PC-9 (cell line): ENCODE results near the gene CCBE1. TPM values are rescaled to one million over a fixed set of nuclear protein-coding genes. Genes with fewer than 3 reads are reported as not detected.

ENCODE experiments used
- BruUV-seq: library from RNA; stranded (reverse); fragments of 400-500 nt; replicated peaks from 2 replicates; lab custom pipeline; 2021; lab: Mats Ljungman, UMichigan
- CTCF ChIA-PET: fragments of 300-600 bp; sonication (Branson Sonifier 250); formaldehyde crosslinking; loops from one replicate; lab custom pipeline; 2022; ENCODE audit warnings: antibody characterized with exemption; lab: Charles Lee
- POLR2A ChIA-PET: fragments of 300-600 bp; sonication (Branson Sonifier 250); formaldehyde crosslinking; loops from one replicate; lab custom pipeline; 2022; ENCODE audit warnings: antibody characterized with exemption; ENCODE audit not compliant: unreplicated experiment; lab: Charles Lee
- DNase-seq, 2 experiments: peaks; one replicate each; pipeline versions ENCODE4 v3.0.0 to v3.0.0-alpha.2; 2015 to 2022; ENCODE audit warnings: mixed read lengths in 1 of 2
- H2AFZ ChIP-seq: fragments of 200-600 bp; sonication (generic); 2 replicates; pipeline ENCODE4 v1.8.1; 2017; ENCODE audit warnings: antibody characterized with exemption
- H3F3A ChIP-seq: fragments of 200-600 bp; sonication (generic); 2 replicates; pipeline ENCODE4 v1.8.1; 2017; ENCODE audit warnings: antibody characterized with exemption, mild to moderate bottlenecking, low read depth; ENCODE audit not compliant: insufficient read depth
- H3K27ac ChIP-seq: fragments of 200-600 bp; sonication (generic); 2 replicates; pipeline ENCODE4 v1.6.1; 2016; ENCODE audit warnings: mixed run types
- H3K27me3 ChIP-seq: fragments of 200-600 bp; sonication (generic); 2 replicates; pipeline ENCODE4 v1.6.1; 2016; ENCODE audit warnings: low read depth, mixed run types; ENCODE audit not compliant: insufficient read depth
- H3K36me3 ChIP-seq: fragments of 200-600 bp; sonication (generic); 2 replicates; pipeline ENCODE4 v1.6.1; 2016; ENCODE audit warnings: low read depth, mixed run types
- H3K4me1 ChIP-seq: fragments of 200-600 bp; sonication (generic); replicated peaks from 2 replicates; pipeline ENCODE4 v1.6.1; 2016; ENCODE audit warnings: mixed run types; ENCODE audit not compliant: insufficient read depth
- H3K4me2 ChIP-seq: fragments of 200-600 bp; sonication (generic); 2 replicates; pipeline ENCODE4 v1.6.1; 2017; ENCODE audit warnings: mixed run types
- H3K4me3 ChIP-seq: fragments of 200-600 bp; sonication (generic); 2 replicates; pipeline ENCODE4 v1.6.1; 2016; ENCODE audit warnings: mixed run types
- H3K79me2 ChIP-seq: fragments of 200-600 bp; sonication (generic); 2 replicates; pipeline ENCODE4 v1.6.1; 2017; ENCODE audit warnings: low read depth, mixed run types
- H3K9me2 ChIP-seq: fragments of 200-600 bp; sonication (generic); 2 replicates; pipeline ENCODE4 v1.8.1; 2017; ENCODE audit warnings: mild to moderate bottlenecking; ENCODE audit not compliant: insufficient read depth
- H3K9me3 ChIP-seq: fragments of 200-600 bp; sonication (generic); 2 replicates; pipeline ENCODE4 v1.8.1; 2016; ENCODE audit warnings: low read depth; ENCODE audit not compliant: insufficient read depth
- H4K20me1 ChIP-seq: fragments of 200-600 bp; sonication (generic); 2 replicates; pipeline ENCODE4 v1.8.1; 2017; ENCODE audit not compliant: insufficient read depth
- EZH2 ChIP-seq: fragments of 200-600 bp; sonication (generic); IDR thresholded peaks from 2 replicates; pipeline ENCODE4 v1.8.0; 2017; ENCODE audit warnings: antibody characterized with exemption, low read depth
- intact Hi-C: fragments of 100-400 bp; cut with micrococcal nuclease; formaldehyde crosslinking; loops from one replicate; pipeline ENCODE4 v1.10.0; 2022; ENCODE audit not compliant: unreplicated experiment
- total RNA-seq: library from RNA; stranded (reverse); gene quantifications from 2 replicates; pipeline ENCODE4 v1.2.3, GENCODE V29; 2021
- TF ChIP-seq, protein P1 (sequence below): fragments of 200-600 bp; sonication (generic); conservative IDR thresholded peaks from 2 replicates; pipeline ENCODE4 v1.6.1; 2017; ENCODE audit warnings: mixed run types, antibody characterized with exemption, mild to moderate bottlenecking, moderate library complexity

The CCBE1 gene
- total RNA-seq, 1 experiment from 2014 or later: 5.8 TPM

DNA sequence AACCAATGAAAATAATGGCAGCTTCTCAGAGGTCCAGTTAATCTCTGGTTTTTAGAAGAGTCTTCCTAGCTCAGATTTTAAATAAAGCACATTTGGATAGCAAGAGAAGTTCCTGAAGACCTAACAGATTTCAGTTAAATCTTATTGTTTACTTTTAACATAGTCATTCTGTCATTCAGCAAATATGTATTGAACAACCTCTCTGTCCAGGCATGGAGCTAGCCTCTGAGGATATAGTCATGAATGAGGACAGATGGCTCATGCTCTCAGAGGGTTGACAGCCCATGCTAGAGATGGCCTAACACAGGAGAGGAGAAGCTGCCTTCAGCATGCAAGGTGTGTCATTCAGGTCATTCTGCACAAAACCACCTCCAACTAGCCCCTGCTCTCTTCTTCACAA is 6.2 kb downstream of the CCBE1 start:
- no peak overlapping the region for H3K4me2 ChIP-seq
- no peaks in the 10 kb centered on the region for H3K9me2 ChIP-seq
- H3F3A ChIP-seq: no peaks in the 10 kb centered on the region
- TF ChIP-seq EZH2: no peak
- TF ChIP-seq, protein P1, sequence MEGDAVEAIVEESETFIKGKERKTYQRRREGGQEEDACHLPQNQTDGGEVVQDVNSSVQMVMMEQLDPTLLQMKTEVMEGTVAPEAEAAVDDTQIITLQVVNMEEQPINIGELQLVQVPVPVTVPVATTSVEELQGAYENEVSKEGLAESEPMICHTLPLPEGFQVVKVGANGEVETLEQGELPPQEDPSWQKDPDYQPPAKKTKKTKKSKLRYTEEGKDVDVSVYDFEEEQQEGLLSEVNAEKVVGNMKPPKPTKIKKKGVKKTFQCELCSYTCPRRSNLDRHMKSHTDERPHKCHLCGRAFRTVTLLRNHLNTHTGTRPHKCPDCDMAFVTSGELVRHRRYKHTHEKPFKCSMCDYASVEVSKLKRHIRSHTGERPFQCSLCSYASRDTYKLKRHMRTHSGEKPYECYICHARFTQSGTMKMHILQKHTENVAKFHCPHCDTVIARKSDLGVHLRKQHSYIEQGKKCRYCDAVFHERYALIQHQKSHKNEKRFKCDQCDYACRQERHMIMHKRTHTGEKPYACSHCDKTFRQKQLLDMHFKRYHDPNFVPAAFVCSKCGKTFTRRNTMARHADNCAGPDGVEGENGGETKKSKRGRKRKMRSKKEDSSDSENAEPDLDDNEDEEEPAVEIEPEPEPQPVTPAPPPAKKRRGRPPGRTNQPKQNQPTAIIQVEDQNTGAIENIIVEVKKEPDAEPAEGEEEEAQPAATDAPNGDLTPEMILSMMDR: no peak
- H3K27ac ChIP-seq: no peak overlapping the region
- POLR2A ChIA-PET: no interaction called here
- CTCF ChIA-PET: no interaction called here
- no peaks in the 10 kb centered on the region for H3K27me3 ChIP-seq
- H3K36me3 ChIP-seq: no peaks in the 10 kb centered on the region
- no peak overlapping the region for H3K4me3 ChIP-seq
- no peak overlapping the region for H2AFZ ChIP-seq
- H4K20me1 ChIP-seq: no peaks in the 10 kb centered on the region
- no TSS peak for BruUV-seq
- no peak for DNase-seq
- intact Hi-C loops: no loop called here
- H3K9me3 ChIP-seq: no peaks in the 10 kb centered on the region
- H3K79me2 ChIP-seq: no peaks in the 10 kb centered on the region
- no peaks in the 10 kb centered on the region for H3K4me1 ChIP-seq

DNA sequence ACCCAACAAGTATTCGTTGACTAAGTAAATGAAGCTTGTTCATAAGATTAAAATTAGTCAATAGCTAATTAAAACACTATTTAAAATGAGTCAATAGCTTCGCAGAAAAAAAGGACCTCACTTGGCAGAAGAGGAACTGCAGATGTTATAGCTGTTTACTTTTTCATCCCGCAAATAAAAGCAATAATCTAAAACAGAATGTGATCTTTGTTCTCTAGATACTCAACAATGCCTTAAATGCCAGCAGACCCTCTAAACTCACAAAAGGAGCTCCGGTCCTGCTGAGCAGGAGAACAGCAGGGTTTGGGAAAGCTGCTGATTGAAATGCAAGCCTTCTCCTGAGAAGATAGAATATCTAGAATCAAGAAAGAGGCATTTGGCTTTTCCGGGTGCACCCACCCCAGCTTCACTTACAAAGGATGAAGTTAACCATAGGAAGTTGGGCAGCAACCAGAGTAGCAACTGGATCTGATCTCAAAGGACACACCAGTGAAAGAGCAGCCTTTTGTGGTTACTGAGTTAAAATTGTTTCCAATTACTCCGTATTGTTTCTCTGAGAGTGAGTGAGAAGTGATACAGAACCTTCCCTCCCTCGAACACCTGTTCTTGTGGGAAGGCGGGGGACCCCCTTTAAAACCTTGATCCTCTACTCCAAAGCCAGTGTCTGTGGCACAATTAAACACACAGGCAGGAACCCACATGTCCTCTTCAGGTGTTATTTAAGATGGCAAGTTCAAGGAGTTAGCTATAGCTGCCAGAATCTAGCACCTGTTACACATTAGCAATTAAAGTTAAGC is 6.8 kb downstream of the CCBE1 start:
- no peak overlapping the region for H3K4me2 ChIP-seq
- no peaks in the 10 kb centered on the region for H3K9me2 ChIP-seq
- H3K79me2 ChIP-seq: no peaks in the 10 kb centered on the region
- no peak for TF ChIP-seq EZH2
- TF ChIP-seq, protein P1: no peak
- no peaks in the 10 kb centered on the region for H3K4me1 ChIP-seq
- no peak for DNase-seq
- no peak overlapping the region for H2AFZ ChIP-seq
- ChIA-PET POLR2A (no interaction called here), CTCF (no interaction called here)
- no peak overlapping the region for H3K4me3 ChIP-seq
- BruUV-seq: no TSS peak
- H3K36me3 ChIP-seq: no peaks in the 10 kb centered on the region
- H3K9me3 ChIP-seq: no peaks in the 10 kb centered on the region
- no peaks in the 10 kb centered on the region for H3F3A ChIP-seq
- H3K27me3 ChIP-seq: no peaks in the 10 kb centered on the region
- intact Hi-C loops: no loop called here
- H4K20me1 ChIP-seq: no peaks in the 10 kb centered on the region
- H3K27ac ChIP-seq: no peak overlapping the region

DNA sequence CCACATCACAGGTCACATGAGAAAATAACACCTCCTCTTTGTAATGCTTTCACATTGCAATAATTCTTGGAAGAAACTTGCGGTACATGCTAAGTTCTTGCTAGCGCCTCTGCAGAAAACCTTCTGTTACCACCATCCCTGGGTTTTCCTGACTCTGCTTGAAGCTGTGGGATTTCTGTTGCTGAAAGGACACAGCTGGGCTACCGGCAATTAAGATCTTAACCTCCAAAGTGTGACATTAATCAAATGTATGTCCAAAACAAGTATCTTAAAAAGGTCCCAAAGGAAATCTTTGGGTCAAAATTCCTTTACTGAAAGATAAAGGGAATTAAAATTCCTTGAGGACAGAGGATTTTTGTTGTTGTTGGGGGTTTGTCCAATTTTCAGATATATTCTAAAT is 7.5 kb downstream of the CCBE1 start:
- intact Hi-C loops: no loop called here
- no peak overlapping the region for H3K4me3 ChIP-seq
- no peak for TF ChIP-seq EZH2
- TF ChIP-seq, protein P1: no peak
- ChIA-PET CTCF (no interaction called here), POLR2A (no interaction called here)
- no peaks in the 10 kb centered on the region for H3K9me2 ChIP-seq
- no peak overlapping the region for H2AFZ ChIP-seq
- no peak overlapping the region for H3K27ac ChIP-seq
- no peaks in the 10 kb centered on the region for H3K9me3 ChIP-seq
- no peaks in the 10 kb centered on the region for H3F3A ChIP-seq
- H3K4me2 ChIP-seq: no peak overlapping the region
- H3K27me3 ChIP-seq: no peaks in the 10 kb centered on the region
- no peaks in the 10 kb centered on the region for H3K79me2 ChIP-seq
- H3K4me1 ChIP-seq: no peaks in the 10 kb centered on the region
- no TSS peak for BruUV-seq
- no peaks in the 10 kb centered on the region for H4K20me1 ChIP-seq
- H3K36me3 ChIP-seq: no peaks in the 10 kb centered on the region
- no peak for DNase-seq
